Spinal cord (tissue), 10 donors: ENCODE data around the gene CCDC14. TPM values are rescaled to one million over a fixed set of nuclear protein-coding genes. Genes with fewer than 3 reads are reported as not detected.
"Not testable (repeated sequence)": the region's sequence is repeated elsewhere in the genome, so short reads cannot be mapped to it uniquely, and the experiment has no call there.

ENCODE experiments used
- DNase-seq, 6 donors: peaks; one replicate each; pipeline versions ENCODE4 v3.0.0 to v3.0.0-alpha.2; 2013 to 2015; ENCODE audit warnings: low spot score in 6 of 6, low read depth in 4 of 6
- H3K27ac ChIP-seq: one replicate; pipeline ENCODE4 v1.5.1; 2013; ENCODE audit warnings: low read depth, low read length, control low read depth
- H3K27me3 ChIP-seq: one replicate; pipeline ENCODE4 v1.6.1; 2013; ENCODE audit warnings: low read length; ENCODE audit not compliant: control insufficient read depth, insufficient read depth
- H3K36me3 ChIP-seq: one replicate; pipeline ENCODE4 v1.6.1; 2013; ENCODE audit warnings: low read length; ENCODE audit not compliant: control insufficient read depth, insufficient read depth
- H3K4me1 ChIP-seq: one replicate; pipeline ENCODE4 v1.6.1; 2013; ENCODE audit warnings: low read length; ENCODE audit not compliant: control insufficient read depth, insufficient read depth
- H3K4me3 ChIP-seq: one replicate; pipeline ENCODE4 v1.5.1; 2013; ENCODE audit warnings: low read depth, low read length, control low read depth
- H3K9me3 ChIP-seq: one replicate; pipeline ENCODE4 v1.6.1; 2013; ENCODE audit warnings: low read length; ENCODE audit not compliant: control insufficient read depth, insufficient read depth
- WGBS: methylation state at CpG from one replicate; pipeline ENCODE4 v1.1.5; 2013; ENCODE audit warnings: missing lambda C conversion rate; ENCODE audit not compliant: insufficient coverage; 5-methylcytosine and 5-hydroxymethylcytosine counted together
- long read RNA-seq, 4 donors: transcript quantifications; one replicate each; lab custom pipeline, GENCODE V29; 2026
- polyA plus RNA-seq, 2 donors: library from polyadenylated mRNA; unstranded; fragments of 120-200 nt; gene quantifications; one replicate each; pipeline ENCODE4 v1.2.1, GENCODE V29; 2013; ENCODE audit not compliant: insufficient read length in 2 of 2
- total RNA-seq, 2 donors: library from RNA; depleted of rRNA in 1 of 2; stranded (reverse); fragments of 120-200 nt in 1 of 2; fragments of >200 nt in 1 of 2; gene quantifications; one replicate each; pipeline versions ENCODE4 v1.2.3 to v1.2.4, GENCODE V29; 2013 to 2014
- donor health status: healthy.

The CCDC14 gene
- total RNA-seq (10 to 100 TPM; 66.4 to 74.3 TPM), polyA plus RNA-seq (10 to 100 TPM; 84.9 to 94.6 TPM)
- long read RNA-seq, donor 1, full-length matches to known transcripts = 5 of 15 reads
- long read RNA-seq, donor 1, partial matches to known transcripts = 10 of 15 reads
- long read RNA-seq, donor 1, other reads (novel, unspliced or antisense) = 0 of 15 reads
- long read RNA-seq, donor 2, partial matches to known transcripts = 0 of 1 reads
- long read RNA-seq, donor 2, other reads (novel, unspliced or antisense) = 0 of 1 reads
- long read RNA-seq, donor 3, full-length matches to known transcripts = 1 of 1 reads
- long read RNA-seq, donor 3, partial matches to known transcripts = 0 of 1 reads
- long read RNA-seq, donor 3, other reads (novel, unspliced or antisense) = 0 of 1 reads
- long read RNA-seq, donor 4, full-length matches to known transcripts = 5 of 56 reads
- long read RNA-seq, donor 4, partial matches to known transcripts = 51 of 56 reads
- long read RNA-seq, donor 4, other reads (novel, unspliced or antisense) = 0 of 56 reads

- no peaks in the 10 kb centered on the region for H3K4me1 ChIP-seq
- 0% methylated on average over 55 of the region's 55 CpGs for WGBS
- no peaks in the 10 kb centered on the region for H3K27me3 ChIP-seq
- peak within 1 kb of the TSS; percentile 78 for H3K4me3 ChIP-seq
- peak in 5 of 6 donors; percentile 86 to 99 (median 93) for DNase-seq
- no peaks in the 10 kb centered on the region for H3K9me3 ChIP-seq
- no peaks in the 10 kb centered on the region for H3K36me3 ChIP-seq
- H3K27ac ChIP-seq = peak within 1 kb of the TSS; percentile 78
These were observed at the start of gene CCDC14 for GRCh38 chr3:123960781-123961507. CCDC14 (minus strand) TSS chr3:123961229; CDS start chr3:123961173, 56 bp downstream.

- WGBS = no CpG with 5 or more reads among the region's 1 CpG
- not testable (repeated sequence) for H3K4me1 ChIP-seq, H3K27me3 ChIP-seq, H3K9me3 ChIP-seq, DNase-seq, H3K27ac ChIP-seq, H3K36me3 ChIP-seq, H3K4me3 ChIP-seq
These were observed 47.3 kb upstream of the CCDC14 start for GRCh38 chr3:124008321-124008720.

- H3K36me3 ChIP-seq = no peaks in the 10 kb centered on the region
- DNase-seq = no peak
- 87% methylated on average over 2 of the region's 4 CpGs for whole genome bisulfite sequencing
- no peaks in the 10 kb centered on the region for H3K9me3 ChIP-seq
- no peaks in the 10 kb centered on the region for H3K27me3 ChIP-seq
- no peak overlapping the region for H3K4me3 ChIP-seq
- H3K4me1 ChIP-seq = no peaks in the 10 kb centered on the region
- H3K27ac ChIP-seq = no peak overlapping the region
These were observed 46.2 kb upstream of the CCDC14 start for GRCh38 chr3:124007186-124007585.

GRCh38 chr3:124002405-124003079, 41.5 kb upstream of the CCDC14 start:
- not testable (repeated sequence) for H3K4me1 ChIP-seq, H3K27me3 ChIP-seq, H3K36me3 ChIP-seq, H3K27ac ChIP-seq, H3K4me3 ChIP-seq, DNase-seq, H3K9me3 ChIP-seq
- WGBS = no CpG with 5 or more reads among the region's 2 CpGs

- not testable (repeated sequence) for H3K27me3 ChIP-seq, H3K9me3 ChIP-seq, H3K4me3 ChIP-seq, H3K27ac ChIP-seq, H3K4me1 ChIP-seq, H3K36me3 ChIP-seq
- DNase-seq = peak in 1 of 6 donors; percentile 66
- WGBS = 65% methylated on average over 2 of the region's 6 CpGs
These were observed 40.3 kb upstream of the CCDC14 start for GRCh38 chr3:124001366-124001765.

GRCh38 chr3:123997543-123997942, 36.5 kb upstream of the CCDC14 start:
- H3K9me3 ChIP-seq = no peaks in the 10 kb centered on the region
- no CpG with 5 or more reads among the region's 2 CpGs for WGBS
- no peaks in the 10 kb centered on the region for H3K27me3 ChIP-seq
- H3K4me1 ChIP-seq = no peaks in the 10 kb centered on the region
- no peak for DNase-seq
- no peak overlapping the region for H3K27ac ChIP-seq
- no peak overlapping the region for H3K4me3 ChIP-seq
- no peaks in the 10 kb centered on the region for H3K36me3 ChIP-seq

- Histone ChIP-seq H3K27ac (no peak overlapping the region), H3K9me3 (no peaks in the 10 kb centered on the region), H3K4me3 (no peak overlapping the region), H3K27me3 (no peaks in the 10 kb centered on the region), H3K36me3 (no peaks in the 10 kb centered on the region), H3K4me1 (no peaks in the 10 kb centered on the region)
- no peak for DNase-seq
- no CpG with 5 or more reads among the region's 1 CpG for WGBS
These were observed 32.8 kb upstream of the CCDC14 start for GRCh38 chr3:123993818-123994217.

GRCh38 chr3:123991730-123992588, 30.9 kb upstream of the CCDC14 start, which contains the start of gene ROPN1:
ROPN1 (minus strand) TSS chr3:123992124; CDS start chr3:123980481, 11,643 bp downstream.
- H3K4me1 ChIP-seq, H3K27me3 ChIP-seq, H3K4me3 ChIP-seq, H3K9me3 ChIP-seq, H3K36me3 ChIP-seq, H3K27ac ChIP-seq, DNase-seq: not testable (repeated sequence)
- no CpG with 5 or more reads among the region's 49 CpGs for WGBS

- Histone ChIP-seq H3K27me3 (no peaks in the 10 kb centered on the region), H3K27ac (no peak overlapping the region), H3K9me3 (no peaks in the 10 kb centered on the region), H3K36me3 (no peaks in the 10 kb centered on the region), H3K4me1 (no peaks in the 10 kb centered on the region), H3K4me3 (no peak overlapping the region)
- 87% methylated on average over 3 of the region's 3 CpGs for WGBS
- no peak for DNase-seq
These were observed 25.4 kb upstream of the CCDC14 start for GRCh38 chr3:123986427-123986826.
